Nephron (organoid): ENCODE measurements around the gene RNF224.
"Not testable (repeated sequence)": the region's sequence is repeated elsewhere in the genome, so short reads cannot be mapped to it uniquely, and the experiment has no call there.

Experiments used
- H3K27ac Mint-ChIP-seq, 3 experiments: 2 replicates each; pipeline ENCODE4 v1.8.0; 2020; ENCODE audit warnings: mixed read lengths in 3 of 3, mild to moderate bottlenecking in 2 of 3, moderate library complexity in 1 of 3
- H3K27me3 Mint-ChIP-seq: 2 replicates; pipeline ENCODE4 v1.8.0; 2021; ENCODE audit warnings: low read depth, mild to moderate bottlenecking, moderate library complexity, mixed read lengths
- H3K36me3 Mint-ChIP-seq: 2 replicates; pipeline ENCODE4 v1.8.0; 2020; ENCODE audit warnings: low read depth, mixed read lengths
- H3K4me1 Mint-ChIP-seq: 2 replicates; pipeline ENCODE4 v1.8.0; 2020; ENCODE audit warnings: mixed read lengths
- H3K4me3 Mint-ChIP-seq, 3 experiments: 2 replicates each; pipeline ENCODE4 v1.8.0; 2020; ENCODE audit warnings: mild to moderate bottlenecking in 3 of 3, mixed read lengths in 3 of 3, moderate library complexity in 2 of 3
- H3K9me3 Mint-ChIP-seq: 2 replicates; pipeline ENCODE4 v1.8.0; 2020; ENCODE audit warnings: mixed read lengths
- TF ChIP-seq, protein P1 (sequence below), 3 experiments: fragments of 200-600 bp; sonication (generic); IDR thresholded peaks; one replicate each; pipeline ENCODE4 v1.5.0; 2021; ENCODE audit warnings: antibody characterized with exemption in 3 of 3; ENCODE audit not compliant: unreplicated experiment in 3 of 3

Gene RNF224

DNA sequence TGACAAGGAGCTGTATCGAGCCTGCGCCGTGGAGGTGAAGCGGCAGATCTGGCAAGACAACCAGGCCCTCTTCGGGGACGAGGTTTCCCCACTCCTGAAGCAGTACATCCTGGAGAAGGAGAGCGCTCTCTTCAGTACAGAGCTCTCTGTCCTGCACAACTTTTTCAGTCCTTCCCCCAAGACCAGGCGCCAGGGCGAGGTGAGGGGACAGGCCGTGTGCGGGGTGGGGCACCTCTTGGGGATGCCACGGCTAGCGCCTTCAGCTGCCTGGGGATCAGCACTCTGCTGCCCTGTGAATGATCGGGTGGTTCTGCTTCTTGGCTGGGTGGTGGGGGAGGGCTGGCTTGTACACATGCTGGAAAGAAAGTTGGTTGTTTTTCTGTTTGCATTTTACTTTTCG is 29.6 kb downstream of the RNF224 start:
- TF ChIP-seq, protein P1, sequence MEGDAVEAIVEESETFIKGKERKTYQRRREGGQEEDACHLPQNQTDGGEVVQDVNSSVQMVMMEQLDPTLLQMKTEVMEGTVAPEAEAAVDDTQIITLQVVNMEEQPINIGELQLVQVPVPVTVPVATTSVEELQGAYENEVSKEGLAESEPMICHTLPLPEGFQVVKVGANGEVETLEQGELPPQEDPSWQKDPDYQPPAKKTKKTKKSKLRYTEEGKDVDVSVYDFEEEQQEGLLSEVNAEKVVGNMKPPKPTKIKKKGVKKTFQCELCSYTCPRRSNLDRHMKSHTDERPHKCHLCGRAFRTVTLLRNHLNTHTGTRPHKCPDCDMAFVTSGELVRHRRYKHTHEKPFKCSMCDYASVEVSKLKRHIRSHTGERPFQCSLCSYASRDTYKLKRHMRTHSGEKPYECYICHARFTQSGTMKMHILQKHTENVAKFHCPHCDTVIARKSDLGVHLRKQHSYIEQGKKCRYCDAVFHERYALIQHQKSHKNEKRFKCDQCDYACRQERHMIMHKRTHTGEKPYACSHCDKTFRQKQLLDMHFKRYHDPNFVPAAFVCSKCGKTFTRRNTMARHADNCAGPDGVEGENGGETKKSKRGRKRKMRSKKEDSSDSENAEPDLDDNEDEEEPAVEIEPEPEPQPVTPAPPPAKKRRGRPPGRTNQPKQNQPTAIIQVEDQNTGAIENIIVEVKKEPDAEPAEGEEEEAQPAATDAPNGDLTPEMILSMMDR (IDR thresholded peaks at IDR 0.05; ENCODE audit: unreplicated experiment in 3 of 3) = no peak
- no peaks in the 10 kb centered on the region for H3K9me3 Mint-ChIP-seq
- H3K36me3 Mint-ChIP-seq = peaks cover 13% of the 10 kb centered on the region
- no peak overlapping the region for H3K27ac Mint-ChIP-seq
- H3K4me1 Mint-ChIP-seq = peaks cover 4% of the 10 kb centered on the region
- H3K27me3 Mint-ChIP-seq = no peaks in the 10 kb centered on the region
- peak overlapping the region; percentile 84 to 87 (median 85) for H3K4me3 Mint-ChIP-seq

DNA sequence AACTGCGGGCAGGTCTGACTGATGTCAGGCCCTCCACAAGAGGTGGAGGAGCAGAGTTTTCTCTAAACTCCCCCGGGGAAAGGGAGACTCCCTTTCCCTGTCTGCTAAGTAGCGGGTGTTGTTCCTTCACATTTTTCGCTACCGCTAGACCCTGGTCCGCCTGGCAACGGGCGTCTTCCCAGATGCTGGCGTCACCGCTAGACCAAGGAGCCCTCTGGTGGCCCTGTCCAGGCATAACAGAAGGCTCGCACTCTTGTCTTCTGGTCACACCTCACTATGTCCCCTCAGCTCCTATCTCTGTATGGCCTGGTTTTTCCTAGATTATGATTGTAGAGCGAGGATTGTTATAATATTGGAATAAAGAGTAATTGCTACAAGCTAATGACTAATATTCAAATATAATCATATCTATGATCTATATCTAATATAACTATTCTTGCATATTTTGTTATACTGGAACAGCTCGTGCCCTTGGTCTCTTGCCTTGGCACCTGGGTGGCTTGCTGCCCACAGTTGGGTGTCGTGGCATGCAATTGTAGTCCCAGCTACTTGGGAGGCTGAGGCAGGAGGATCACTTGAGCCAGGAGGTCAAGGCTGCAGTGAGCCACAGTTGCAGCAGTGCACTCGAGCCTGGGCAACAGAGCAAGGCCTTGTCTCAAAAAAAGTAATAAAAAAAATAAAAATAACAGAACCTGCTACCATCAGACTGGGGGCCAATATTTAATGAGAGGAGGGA is 35.0 kb downstream of the RNF224 start:
- not testable (repeated sequence) for H3K27me3 Mint-ChIP-seq, H3K4me3 Mint-ChIP-seq, H3K27ac Mint-ChIP-seq, H3K4me1 Mint-ChIP-seq, H3K9me3 Mint-ChIP-seq
- TF ChIP-seq, protein P1 (IDR thresholded peaks at IDR 0.05; ENCODE audit: unreplicated experiment in 3 of 3) = peak; percentile 36 to 58 (median 57)
- peaks cover 14% of the 10 kb centered on the region for H3K36me3 Mint-ChIP-seq

DNA sequence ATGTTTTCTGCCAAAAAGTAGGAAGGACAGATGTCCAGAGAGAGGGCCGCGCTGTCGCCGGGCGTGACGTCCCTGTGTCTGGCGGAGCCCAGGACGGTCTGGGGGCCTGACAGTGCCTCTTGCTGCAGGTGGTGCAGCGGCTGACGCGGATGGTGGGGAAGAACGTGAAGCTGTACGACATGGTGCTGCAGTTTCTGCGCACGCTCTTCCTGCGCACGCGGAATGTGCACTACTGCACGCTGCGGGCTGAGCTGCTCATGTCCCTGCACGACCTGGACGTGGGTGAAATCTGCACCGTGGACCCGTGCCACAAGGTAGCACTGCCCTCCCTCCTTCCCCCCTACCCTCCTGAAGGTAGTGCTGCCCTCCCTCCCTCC is 35.6 kb downstream of the RNF224 start:
- peaks cover 18% of the 10 kb centered on the region for H3K36me3 Mint-ChIP-seq
- H3K4me3 Mint-ChIP-seq = no peak overlapping the region
- H3K27ac Mint-ChIP-seq = no peak overlapping the region
- peaks cover 6% of the 10 kb centered on the region for H3K4me1 Mint-ChIP-seq
- H3K27me3 Mint-ChIP-seq = no peaks in the 10 kb centered on the region
- no peaks in the 10 kb centered on the region for H3K9me3 Mint-ChIP-seq
- TF ChIP-seq, protein P1 (IDR thresholded peaks at IDR 0.05; ENCODE audit: unreplicated experiment in 3 of 3) = no peak

DNA sequence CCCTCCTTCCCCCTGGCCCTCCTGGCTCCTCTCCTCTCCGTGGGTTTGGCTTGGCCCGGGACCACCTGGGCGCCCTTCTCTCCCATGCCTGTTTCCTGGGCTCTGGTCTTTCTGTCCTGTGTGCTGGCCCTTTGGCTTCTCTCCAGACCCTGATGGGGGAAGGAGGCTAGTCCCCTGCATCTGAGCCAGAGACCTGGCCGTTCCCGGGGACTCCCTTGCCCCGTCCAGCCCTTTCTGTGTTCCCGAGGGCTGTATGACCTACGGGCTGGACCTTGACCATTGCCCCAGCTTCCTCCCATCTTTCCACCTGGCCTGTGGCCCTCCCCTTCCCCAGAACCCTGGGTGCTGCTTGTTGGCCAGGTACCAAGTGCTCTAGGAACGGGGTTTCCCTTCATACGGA is 36.2 kb downstream of the RNF224 start:
- H3K27ac Mint-ChIP-seq = no peak overlapping the region
- H3K36me3 Mint-ChIP-seq = peaks cover 20% of the 10 kb centered on the region
- TF ChIP-seq, protein P1 (IDR thresholded peaks at IDR 0.05; ENCODE audit: unreplicated experiment in 3 of 3) = no peak
- H3K9me3 Mint-ChIP-seq = no peaks in the 10 kb centered on the region
- H3K27me3 Mint-ChIP-seq = no peaks in the 10 kb centered on the region
- no peak overlapping the region for H3K4me3 Mint-ChIP-seq
- H3K4me1 Mint-ChIP-seq = peaks cover 6% of the 10 kb centered on the region

DNA sequence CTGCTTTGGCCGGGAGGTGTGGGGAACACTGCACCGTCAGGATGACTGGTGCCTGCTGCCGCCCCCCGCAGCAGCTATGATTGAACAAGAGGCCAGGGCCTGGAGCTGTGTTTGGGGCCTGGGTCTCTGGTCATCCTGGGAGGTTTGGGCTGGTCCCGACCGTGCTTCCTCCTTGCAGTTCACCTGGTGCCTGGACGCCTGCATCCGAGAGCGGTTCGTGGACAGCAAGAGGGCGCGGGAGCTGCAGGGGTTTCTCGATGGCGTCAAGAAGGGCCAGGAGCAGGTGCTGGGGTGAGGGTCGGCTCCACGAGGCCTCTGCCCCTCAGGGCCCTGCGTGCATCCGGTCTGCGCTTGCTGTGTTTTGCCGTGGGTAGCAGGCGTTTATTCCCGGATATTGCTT is 36.8 kb downstream of the RNF224 start:
- no peaks in the 10 kb centered on the region for H3K27me3 Mint-ChIP-seq
- peaks cover 6% of the 10 kb centered on the region for H3K4me1 Mint-ChIP-seq
- H3K4me3 Mint-ChIP-seq = no peak overlapping the region
- no peaks in the 10 kb centered on the region for H3K9me3 Mint-ChIP-seq
- peaks cover 19% of the 10 kb centered on the region for H3K36me3 Mint-ChIP-seq
- TF ChIP-seq, protein P1 (IDR thresholded peaks at IDR 0.05; ENCODE audit: unreplicated experiment in 3 of 3) = no peak
- H3K27ac Mint-ChIP-seq = no peak overlapping the region

DNA sequence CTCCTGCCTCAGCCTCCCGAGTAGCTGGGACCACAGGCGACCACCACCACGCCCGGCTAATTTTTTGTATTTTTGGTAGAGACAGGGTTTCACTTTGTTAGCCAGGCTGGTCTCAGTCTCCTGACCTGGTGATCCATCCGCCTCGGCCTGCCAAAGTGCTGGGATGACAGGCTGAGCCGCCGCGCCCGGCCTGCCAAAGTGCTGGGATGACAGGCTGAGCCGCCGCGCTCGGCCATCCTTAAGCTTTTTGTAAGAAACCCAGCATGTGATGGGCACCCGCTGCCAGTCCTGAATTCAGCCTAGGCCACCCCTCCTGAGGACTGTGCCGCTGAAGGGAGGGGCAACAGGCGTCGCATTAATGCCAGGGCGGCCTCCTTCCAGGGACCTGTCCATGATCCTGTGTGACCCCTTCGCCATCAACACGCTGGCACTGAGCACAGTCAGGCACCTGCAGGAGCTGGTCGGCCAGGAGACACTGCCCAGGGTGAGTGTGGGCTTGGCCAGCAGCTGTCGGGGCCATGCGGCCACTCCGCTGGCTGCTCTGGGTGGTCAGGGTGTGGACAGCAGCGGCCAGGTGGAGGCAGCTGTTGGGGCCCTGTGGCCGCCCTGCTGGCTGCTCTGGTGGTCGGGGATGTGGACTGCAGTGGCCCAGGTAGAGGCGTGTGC is 38.3 kb downstream of the RNF224 start:
- no peaks in the 10 kb centered on the region for H3K9me3 Mint-ChIP-seq
- no peak overlapping the region for H3K4me3 Mint-ChIP-seq
- H3K27me3 Mint-ChIP-seq = no peaks in the 10 kb centered on the region
- H3K27ac Mint-ChIP-seq = no peak overlapping the region
- TF ChIP-seq, protein P1 (IDR thresholded peaks at IDR 0.05; ENCODE audit: unreplicated experiment in 3 of 3) = no peak
- peaks cover 25% of the 10 kb centered on the region for H3K36me3 Mint-ChIP-seq
- peaks cover 6% of the 10 kb centered on the region for H3K4me1 Mint-ChIP-seq
